ENCODE measurements around the gene RASSF1. TPM values are rescaled to one million over a fixed set of nuclear protein-coding genes. Genes with fewer than 3 reads are reported as not detected.

Gene RASSF1
- total and polyA plus RNA-seq, 10 of the 15 experiments (the other 5 are each of a cell fraction or from before 2014, with no cell fraction given), result 4.4 to 59.6 (median 37.2) TPM

DNA sequence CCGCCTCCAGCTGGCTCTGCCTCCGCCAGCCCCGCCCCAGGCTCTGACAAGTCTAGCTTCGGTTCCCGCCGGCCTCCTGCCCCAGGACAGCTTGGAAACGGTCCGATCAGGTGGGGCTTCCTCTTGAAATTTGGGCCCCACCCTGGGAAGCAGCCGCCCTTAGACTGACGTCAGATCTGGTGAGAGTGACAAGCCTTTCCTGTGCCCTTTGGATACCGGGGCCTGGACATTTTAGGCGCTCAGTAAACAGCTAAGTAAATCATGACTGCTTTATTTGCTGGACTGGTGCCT lies 41.1 kb downstream of the RASSF1 start:
- ChIA-PET RAD21 (ENCODE audit: unreplicated experiment) (interaction anchor here (0.7 to 2.2 kb wide), 8 partner anchors 11 to 53 kb away, joined by 3 to 15 read pairs (median 6); partner anchors contain the start of genes CYB561D2, NPRL2 and TUSC2), SMC1A (ENCODE audit: uncharacterized antibody, unreplicated experiment) (interaction anchor here (0.7 to 2.3 kb wide), 7 partner anchors 17 to 72 kb away, joined by 3 to 9 read pairs (median 3); no protein-coding TSS in a partner anchor), POLR2A (interaction anchor here (0.5 to 2.7 kb wide), 15 partner anchors 9 to 829 kb away, joined by 3 to 30 read pairs (median 5); partner anchors contain the start of genes CYB561D2, DAG1, NPRL2 and RASSF1), CTCF (interaction anchor here (0.7 to 3.5 kb wide), 12 partner anchors 19 to 243 kb away, joined by 3 to 22 read pairs (median 5); partner anchors contain the start of gene TUSC2)
- ATAC-seq (no peak), DNase-seq (ENCODE audit: low read depth, low spot score) (no peak), FAIRE-seq (no peak)
- Histone ChIP-seq H3K27ac (ENCODE audit: control insufficient read depth, insufficient read depth) (peak overlapping the region; percentile 68), H2AFZ (ENCODE audit: control insufficient read depth, low read depth, low read length) (peak overlapping the region; percentile 73), H3K36me3 (ENCODE audit: control insufficient read depth in 2 of 2, insufficient read depth in 2 of 2, low read length in 1 of 2) (no peaks in the 10 kb centered on the region), H3K27me3 (replicated peaks in 1 of 2; ENCODE audit: control insufficient read depth in 2 of 2, insufficient read depth in 2 of 2, low read length in 1 of 2) (no peaks in the 10 kb centered on the region), H3K9ac (ENCODE audit: control insufficient read depth, insufficient read depth, low read length) (peak overlapping the region; percentile 64), H3K79me2 (ENCODE audit: control insufficient read depth, insufficient read depth, low read length) (peaks cover 2% of the 10 kb centered on the region; the same call in 1 of the 2 replicates), H3K4me3 (peak overlapping the region; percentile 79), H4K20me1 (ENCODE audit: control insufficient read depth, insufficient read depth) (no peaks in the 10 kb centered on the region), H3K9me3 (replicated peaks; ENCODE audit: control insufficient read depth, insufficient read depth, low read length) (no peaks in the 10 kb centered on the region), H3K4me2 (ENCODE audit: control insufficient read depth, insufficient read depth) (peak overlapping the region; percentile 90), H3K4me1 (ENCODE audit: control insufficient read depth, insufficient read depth, low read length) (peaks cover 4% of the 10 kb centered on the region)
- intact Hi-C loops (cut with micrococcal nuclease; ENCODE audit: unreplicated experiment) (loop anchor here (1.0 to 5.0 kb wide), 2 partner anchors 22 to 38 kb away; no protein-coding TSS in a partner anchor), in situ Hi-C loops (cut with MboI) (no loop called here)
- under 1% methylated on average over 12 of the region's 12 CpGs for WGBS (ENCODE audit: insufficient coverage, insufficient replicate concordance, low lambda C conversion rate, missing lambda C conversion rate)
- BruUV-seq (replicated peaks), result no TSS peak
- TF ChIP-seq SIN3A (IDR thresholded peaks at IDR 0.05; ENCODE audit: low read depth, low read length) (0 out of 2 replicates have a peak, but pooled peaks have one; percentile 19), FOXK2 (IDR thresholded peaks at IDR 0.05) (no peak), ATF7 (IDR thresholded peaks at IDR 0.05; ENCODE audit: low read depth) (0 out of 2 replicates have a peak, but pooled peaks have one; percentile 42), SPI1 (IDR thresholded peaks at IDR 0.05; ENCODE audit: borderline replicate concordance, insufficient read depth, low read depth, low read length) (0 out of 2 replicates have a peak, but pooled peaks have one; percentile 6), STAT3 (IDR thresholded peaks at IDR 0.05; ENCODE audit: low read depth, low read length) (no peak), IRF3 (IDR thresholded peaks at IDR 0.05) (no peak), RB1 (IDR thresholded peaks at IDR 0.05; ENCODE audit: borderline replicate concordance) (peak; percentile 27; the same call in 1 of the 2 replicates)
- TF ChIP-seq, protein P1, sequence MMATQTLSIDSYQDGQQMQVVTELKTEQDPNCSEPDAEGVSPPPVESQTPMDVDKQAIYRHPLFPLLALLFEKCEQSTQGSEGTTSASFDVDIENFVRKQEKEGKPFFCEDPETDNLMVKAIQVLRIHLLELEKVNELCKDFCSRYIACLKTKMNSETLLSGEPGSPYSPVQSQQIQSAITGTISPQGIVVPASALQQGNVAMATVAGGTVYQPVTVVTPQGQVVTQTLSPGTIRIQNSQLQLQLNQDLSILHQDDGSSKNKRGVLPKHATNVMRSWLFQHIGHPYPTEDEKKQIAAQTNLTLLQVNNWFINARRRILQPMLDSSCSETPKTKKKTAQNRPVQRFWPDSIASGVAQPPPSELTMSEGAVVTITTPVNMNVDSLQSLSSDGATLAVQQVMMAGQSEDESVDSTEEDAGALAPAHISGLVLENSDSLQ (IDR thresholded peaks at IDR 0.05), result peak; percentile 78

Measured in GM12878 (cell line).